Right hindlimb (tissue), 1 donor: ENCODE data around the gene SBF1.
"Not testable (repeated sequence)": the region's sequence is repeated elsewhere in the genome, so short reads cannot be mapped to it uniquely, and the experiment has no call there.

Experiments used
- DNase-seq: peaks from one replicate; pipeline ENCODE4 v3.0.0-alpha.2; 2018

Gene SBF1

DNA sequence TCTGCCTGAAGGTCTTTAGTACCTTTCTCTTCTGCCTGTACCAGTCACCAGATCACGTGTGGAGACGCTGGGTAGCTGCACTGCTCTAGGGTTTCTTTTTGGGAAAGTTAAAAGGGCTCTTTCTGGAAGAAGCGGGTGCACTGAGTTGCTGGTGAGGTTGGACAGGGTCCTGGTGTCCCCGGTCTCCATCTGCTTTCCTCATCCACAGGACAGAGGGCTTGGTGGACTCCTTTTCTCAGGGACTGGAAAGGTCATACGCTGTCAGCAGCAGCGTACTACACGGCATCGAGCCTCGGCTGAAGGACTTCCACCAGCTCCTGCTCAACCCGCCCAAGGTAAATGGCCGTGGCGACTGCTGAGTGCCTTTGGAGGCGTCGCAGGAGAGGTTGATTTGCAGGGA, 52.8 kb downstream of the SBF1 start:
- no peak for DNase-seq

DNA sequence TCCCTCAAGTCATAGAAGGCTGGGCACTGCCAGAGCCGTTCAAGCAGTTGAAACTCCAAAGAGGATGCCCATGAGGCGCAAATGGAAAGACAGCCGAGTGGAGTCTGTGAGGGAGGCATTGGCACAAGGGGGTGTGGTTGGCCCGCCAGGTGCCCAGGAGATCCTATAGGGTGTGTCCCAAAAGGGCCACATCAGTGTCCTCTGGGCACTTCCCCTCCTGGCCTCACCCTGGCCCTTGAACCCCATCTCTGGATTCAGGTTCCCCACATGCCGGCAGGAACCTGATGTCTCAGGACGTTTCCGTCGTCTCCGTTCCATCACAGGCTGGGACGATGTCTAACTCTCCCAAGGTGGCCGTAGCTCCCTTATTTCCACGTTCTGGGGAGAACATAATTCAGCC, 54.3 kb downstream of the SBF1 start:
- no peak for DNase-seq

DNA sequence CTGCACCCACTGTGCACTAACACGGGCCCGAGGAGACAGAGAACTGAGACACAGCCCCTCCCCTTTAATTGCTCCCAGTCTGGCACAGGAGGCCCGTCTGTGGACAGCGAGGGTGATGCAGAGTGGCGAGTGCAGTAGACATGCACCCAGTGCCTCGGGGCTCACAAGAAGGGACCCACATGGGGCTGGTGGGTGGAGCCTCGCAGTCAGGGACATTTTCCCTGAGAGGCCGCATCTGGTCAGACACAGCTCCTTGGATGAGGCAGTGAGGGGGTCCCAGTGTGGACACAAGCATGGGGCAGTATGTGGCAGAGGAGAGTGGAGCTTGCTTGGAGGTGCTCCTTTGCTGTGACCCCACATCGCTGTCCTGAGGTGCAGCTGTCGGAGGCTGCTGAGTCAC, 54.8 kb downstream of the SBF1 start:
- no peak for DNase-seq

DNA sequence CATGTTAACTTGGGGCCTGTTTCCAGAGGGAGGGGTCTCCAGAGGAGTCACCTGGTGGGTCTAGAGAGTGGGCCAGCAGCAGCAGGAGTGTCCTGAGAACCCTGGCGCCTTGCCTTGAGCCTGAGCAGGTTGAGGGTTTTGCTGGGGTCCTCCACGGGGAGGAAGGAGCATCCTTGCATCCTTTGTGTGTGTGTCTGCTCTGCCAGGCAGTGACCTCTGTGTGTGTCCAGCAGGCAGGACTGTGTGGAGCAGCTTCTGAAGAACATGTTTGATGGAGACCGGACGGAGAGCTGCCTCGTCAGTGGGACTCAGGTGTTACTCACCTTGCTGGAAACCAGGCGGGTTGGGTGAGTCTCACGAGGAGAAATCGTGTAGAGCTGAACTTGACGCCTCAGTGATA, 55.7 kb downstream of the SBF1 start:
- no peak for DNase-seq

DNA sequence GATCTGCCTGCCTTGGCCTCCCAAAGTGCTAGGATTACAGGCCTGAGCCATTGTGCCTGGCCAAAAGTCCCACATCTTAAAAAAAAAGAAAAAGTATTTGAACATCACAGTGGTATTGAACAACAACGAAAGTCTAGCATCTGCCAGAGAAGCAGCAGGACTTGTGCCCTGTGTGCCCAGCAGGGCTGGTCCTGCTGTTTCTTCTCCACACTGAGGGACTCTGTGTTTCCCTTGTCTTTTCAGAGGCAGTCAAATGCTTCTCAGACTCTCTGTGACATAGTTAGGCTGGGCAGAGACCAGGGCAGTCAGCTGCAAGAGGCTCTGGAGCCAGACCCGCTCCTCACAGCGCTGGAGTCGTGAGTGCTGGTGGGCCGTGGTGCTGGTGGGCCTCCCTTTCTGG, 56.2 kb downstream of the SBF1 start:
- no peak for DNase-seq

DNA sequence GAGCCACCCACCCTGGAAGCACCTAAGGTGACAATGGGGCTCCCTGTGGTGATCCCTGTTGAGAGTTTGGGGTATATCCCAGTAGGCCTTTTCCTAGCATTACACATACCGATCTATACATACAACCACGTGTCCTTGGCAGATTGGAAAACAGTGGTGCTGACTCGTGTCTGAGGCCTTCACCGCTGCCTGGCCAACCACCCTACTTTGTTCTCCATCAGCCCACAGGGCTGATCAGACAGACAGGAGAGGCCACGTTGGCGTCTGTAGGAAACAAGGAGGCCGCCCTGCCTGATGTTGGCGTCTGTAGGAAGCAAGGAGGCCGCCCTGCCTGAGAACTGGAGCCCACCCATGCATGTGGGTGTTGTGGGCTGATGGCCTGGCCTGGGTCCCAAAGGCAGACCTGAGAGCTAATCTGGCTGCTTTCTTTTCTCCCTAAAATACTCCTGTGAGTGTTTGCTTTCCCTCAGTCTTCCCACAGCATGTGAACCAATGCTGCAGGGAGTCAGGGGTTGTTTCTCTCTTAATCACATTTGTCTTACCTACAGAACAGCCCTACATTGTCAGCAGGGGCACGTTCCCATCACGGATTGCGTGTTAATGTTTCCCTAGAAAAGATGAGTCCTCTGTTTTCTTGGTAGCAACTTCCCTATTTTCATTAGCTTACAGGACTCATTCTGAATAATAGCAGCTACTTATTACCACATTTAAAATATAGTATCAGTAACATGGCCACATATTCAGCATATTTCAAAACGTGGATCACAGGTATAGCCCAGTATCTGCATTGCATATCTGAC, 57.2 kb downstream of the SBF1 start:
- DNase-seq: no peak

DNA sequence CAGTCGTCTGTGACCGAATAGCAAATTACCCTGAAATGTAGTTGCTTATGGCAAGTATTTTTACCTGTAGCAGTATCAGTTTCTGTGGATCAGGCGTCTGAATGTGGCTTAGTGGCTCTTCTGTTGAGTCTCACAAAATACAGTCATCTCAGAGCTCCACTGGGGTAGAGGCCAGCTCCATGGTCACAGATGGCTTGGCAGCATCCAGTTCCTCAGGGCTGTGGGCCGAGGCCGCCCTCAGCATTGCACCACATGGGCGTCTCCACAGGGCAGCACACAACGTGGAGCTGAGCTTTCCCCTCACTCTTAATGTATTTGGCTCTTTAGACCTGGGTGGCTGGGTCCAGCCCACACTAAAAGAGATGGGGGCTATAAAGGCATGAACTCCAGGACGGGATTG, 57.8 kb downstream of the SBF1 start:
- no peak for DNase-seq

DNA sequence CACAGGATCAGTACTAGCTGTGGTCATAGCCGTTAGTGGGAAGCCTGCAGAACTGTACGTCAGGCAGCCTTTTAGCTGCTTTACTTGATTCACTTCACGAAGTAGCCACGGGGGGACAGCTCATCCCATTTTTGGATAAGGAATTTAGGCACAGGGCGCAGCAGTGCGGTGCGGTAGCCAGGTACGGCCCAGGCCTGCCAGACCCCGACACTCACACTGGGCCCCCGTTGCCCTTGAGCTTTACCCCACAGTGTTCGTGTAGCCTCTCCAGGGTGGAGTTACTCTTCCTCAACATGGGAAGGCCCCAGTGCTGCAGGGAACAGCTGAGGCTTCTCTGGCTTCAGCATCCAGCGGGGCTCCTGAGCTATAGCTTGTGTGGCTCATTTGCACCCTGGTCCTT, 59.4 kb downstream of the SBF1 start:
- no peak for DNase-seq

DNA sequence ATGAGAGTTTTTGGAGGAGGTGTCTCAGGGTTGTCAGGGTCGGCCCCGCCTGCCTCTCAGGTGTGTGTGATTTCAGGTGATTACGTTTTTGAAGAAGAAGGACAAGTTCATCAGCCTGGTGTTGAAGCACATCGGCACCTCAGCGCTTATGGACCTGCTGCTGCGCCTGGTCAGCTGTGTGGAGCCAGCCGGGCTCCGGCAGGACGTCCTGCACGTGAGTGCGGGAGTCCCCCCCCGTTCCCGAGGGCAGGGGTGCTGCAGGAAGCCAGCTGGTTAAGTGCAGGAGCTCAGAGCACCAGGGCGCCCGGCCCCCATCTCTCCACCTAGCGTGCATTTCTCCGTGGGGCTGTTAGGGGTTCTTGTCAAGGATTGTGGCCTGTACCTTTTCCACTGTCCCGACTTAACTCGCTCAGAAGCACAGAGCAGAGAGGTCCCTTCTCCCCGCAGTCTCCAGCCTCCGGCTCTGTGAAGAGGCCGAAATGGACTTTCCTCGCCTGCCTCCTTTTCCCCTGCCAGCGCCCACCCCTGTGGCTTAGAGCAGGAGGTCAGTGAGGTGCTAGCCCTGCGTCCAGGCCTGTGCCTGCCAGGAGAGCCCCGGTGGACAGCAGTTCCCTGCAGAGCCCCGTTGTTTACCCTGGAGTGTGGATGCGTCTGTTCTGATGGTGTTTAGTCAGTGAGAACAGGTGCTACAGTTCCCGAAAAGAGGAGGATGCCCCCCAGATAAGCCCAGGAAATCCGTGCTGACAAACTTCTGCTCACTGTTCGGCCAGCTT, 60.2 kb downstream of the SBF1 start:
- no peak for DNase-seq

DNA sequence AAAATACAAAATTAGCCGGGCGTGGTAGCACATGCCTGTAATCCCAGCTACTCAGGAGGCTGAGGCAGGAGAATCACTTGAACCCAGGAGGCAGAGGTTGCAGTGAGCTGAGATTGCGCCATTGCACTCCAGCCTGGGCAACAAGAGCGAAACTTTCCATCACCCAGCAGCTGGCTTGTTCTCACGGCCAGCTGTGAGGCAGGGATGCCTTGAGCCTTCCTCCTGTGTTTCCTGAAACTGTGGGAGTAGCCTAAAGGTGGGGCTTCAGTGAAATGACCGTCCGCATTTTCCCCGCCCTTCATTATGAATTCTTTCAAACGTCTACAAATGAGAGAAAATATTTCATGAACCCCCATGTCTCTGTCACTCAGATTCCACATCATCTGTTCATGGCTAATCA, 65.9 kb downstream of the SBF1 start:
- not testable (repeated sequence) for DNase-seq

DNA sequence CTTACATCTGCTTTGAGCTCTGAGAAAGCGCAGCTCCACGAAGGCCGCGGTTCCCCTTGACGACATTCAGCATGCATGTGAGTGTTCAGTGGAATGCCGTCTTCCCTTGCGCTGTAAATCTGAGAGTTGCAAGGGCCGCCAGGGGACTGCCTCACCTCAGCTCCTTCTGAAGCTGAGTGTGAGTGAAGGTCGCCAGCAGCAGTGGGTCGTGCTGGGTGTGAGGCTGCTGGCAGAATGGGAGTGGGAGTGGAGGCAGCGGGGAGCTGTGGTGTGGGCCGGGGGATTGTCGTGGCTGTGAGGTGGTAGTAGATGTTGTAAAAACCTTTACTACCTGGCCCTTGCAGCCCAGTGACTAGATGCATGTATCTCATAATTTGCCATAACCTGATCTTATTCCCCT, 66.5 kb downstream of the SBF1 start:
- no peak for DNase-seq

DNA sequence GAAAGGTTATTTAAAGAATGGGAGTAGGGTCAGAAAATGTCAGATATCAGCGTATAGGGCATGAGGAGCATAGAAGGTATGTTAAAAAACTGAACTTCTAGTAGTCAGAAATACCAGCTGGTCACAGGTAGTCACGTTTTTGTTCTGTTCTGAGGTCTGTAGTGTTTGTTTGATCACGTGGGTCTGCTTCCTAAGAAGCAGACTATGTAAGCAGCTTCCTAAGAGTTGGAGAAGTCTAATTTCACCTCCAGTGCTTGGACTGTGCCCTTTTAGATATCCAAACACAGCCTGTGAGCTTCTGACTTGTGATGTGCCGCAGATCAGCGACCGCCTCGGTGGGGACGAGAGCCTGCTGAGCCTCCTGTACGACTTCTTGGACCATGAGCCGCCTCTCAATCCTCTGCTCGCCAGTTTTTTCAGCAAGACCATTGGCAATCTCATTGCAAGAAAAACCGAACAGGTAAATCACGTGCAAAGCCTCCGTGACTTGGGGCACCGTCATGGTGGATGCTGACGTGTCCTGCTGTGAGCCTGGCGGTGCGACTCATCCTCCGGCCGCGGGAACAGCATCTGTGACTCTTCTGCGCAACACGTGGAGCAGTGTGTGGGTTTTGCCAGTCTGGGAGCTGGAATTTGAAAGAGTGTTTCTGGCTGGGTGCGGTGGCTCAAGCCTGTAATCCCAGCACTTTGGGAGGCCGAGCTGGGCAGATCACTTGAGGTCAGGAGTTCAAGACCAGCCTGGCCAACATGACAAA, 68.2 kb downstream of the SBF1 start:
- DNase-seq: no peak

DNA sequence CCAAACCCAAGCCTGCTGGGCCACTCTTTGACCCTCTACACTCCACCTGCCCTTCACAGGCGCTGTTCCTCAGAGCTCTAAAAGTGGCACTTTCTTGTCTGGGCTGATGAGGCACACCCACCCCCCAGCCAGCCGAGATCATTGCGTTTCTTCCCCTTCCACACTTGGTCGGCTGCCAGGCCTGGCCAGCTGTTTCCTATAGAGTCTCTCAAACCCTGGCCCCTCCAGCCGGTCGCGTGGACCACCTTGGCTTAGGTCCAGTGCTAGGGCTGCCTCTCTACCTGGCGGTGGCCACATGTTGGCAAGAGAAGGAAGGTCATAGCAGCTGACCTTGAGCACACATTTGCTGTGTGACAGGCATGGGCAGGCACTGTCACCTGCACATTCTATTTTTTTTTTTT, 71.1 kb downstream of the SBF1 start:
- peak; percentile 67 for DNase-seq

DNA sequence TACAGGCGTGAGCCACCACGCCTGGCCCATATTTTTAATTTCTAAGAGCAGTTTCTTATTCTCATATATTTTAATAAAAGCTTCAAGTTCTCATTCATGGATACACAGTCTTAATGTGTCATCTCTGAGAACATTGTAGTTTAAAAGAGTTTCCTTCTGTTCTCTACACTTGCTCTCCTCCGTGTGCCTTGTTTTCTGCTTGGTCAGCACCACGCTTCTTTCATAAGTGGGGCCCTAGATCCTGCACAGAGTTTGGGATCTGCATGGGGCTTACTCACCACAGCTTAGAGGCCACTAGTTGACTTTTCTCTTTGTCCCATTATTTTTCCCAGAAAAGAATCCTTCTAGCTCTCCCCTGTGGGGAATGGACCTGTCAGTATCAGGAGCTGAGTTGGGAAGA, 72.9 kb downstream of the SBF1 start:
- DNase-seq: no peak

DNA sequence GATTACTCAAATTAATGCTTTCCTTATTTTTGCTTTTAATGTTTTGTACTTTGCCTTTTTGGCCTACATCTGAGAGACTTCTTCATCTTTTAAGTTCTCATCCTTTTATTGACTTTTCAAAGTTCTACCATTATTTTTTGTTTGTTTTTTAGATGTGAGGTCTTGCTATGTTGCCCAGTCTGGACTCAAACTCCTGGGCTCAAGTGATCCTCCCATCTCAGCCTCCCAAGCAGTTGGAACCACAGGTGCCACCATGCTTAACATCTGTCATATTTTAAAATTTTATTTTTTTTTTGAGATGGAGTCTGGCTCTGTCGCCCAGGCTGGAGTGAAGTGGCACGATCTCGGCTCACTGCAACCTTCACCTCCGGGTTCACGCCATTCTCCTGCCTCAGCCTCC, 73.9 kb downstream of the SBF1 start:
- DNase-seq: no peak

DNA sequence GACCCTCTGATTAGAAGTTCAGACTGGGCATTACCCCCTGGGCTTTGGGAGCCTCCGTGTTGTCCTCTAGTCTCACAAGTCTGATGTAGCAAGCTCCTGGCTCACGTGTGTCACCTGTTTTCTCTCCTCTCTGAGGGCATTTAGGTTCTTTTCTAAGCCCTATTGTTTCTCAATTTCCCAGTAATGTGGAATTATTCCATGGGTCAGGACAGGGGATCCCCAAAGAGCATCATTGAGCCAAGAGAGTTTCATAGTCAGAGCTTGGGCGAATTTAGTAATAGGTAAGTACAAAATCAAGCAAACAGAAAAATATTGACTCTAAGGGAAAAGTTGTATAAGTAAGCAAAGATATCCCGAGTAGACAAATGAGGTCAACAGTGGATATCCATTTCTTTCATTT, 74.4 kb downstream of the SBF1 start:
- no peak for DNase-seq

DNA sequence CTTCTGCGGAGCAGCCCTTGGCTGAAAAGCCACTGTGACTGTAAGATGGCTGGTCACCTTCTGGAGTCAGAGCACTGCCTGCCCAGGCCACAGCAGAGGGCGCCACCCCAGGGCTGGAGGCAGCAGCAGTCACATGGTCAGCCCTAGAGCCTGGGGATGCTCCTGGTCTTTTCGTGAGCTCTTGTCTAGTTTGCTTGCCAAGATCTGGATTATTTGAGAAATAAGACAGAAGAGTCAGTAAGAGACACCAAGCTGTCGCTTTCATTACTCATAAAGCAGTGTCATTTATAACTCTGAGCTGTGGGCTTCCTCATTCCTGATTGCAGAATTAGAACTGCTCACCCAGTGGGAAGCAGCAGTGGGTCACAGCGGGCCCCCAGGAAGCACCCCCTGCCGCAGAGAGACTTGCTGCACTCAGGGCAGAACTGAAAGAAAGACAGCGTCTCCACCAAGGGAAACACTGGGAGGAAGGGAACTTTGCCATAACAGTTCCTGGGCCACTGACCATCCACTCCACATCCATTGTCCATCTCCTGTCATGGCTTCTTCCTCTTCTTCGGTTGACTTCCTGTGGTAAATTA, 75.0 kb downstream of the SBF1 start:
- DNase-seq: no peak

DNA sequence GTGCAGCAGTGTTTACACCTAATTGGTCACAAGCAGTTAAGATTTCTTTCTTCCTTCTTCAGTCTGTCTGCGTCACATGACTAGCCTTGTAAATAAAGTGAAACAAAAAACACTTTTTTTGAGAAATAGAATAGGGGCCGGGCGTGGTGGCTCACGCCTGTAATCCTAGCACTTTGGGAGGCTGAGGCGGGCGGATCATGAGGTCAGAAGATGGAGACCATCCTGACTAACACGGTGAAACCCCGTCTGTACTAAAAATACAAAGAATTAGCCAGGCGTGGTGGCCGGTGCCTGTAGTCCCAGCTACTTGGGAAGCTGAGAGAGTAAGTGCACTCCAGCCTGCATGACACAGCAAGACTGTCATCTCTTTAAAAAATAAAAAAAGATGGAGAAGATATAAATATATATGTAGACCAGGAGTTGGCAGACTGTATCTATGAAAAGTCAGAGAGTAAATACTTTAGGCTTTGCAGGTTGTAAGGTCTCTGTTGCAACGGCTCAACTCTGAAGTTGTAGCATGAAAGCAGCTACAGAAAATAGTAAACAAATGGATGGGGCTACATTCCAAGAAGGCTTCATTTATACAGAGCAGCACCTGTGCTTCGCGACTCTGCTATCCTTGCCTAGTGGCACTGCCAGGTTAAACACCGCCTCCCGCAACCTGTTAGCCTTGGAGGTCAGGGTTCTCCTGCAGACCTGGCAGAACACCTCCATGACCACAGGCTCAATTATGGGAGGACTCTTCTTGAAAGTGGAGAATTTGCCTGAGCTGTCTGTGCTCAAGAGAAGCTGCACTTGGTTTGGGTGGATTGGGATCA, 75.8 kb downstream of the SBF1 start:
- DNase-seq: no peak

DNA sequence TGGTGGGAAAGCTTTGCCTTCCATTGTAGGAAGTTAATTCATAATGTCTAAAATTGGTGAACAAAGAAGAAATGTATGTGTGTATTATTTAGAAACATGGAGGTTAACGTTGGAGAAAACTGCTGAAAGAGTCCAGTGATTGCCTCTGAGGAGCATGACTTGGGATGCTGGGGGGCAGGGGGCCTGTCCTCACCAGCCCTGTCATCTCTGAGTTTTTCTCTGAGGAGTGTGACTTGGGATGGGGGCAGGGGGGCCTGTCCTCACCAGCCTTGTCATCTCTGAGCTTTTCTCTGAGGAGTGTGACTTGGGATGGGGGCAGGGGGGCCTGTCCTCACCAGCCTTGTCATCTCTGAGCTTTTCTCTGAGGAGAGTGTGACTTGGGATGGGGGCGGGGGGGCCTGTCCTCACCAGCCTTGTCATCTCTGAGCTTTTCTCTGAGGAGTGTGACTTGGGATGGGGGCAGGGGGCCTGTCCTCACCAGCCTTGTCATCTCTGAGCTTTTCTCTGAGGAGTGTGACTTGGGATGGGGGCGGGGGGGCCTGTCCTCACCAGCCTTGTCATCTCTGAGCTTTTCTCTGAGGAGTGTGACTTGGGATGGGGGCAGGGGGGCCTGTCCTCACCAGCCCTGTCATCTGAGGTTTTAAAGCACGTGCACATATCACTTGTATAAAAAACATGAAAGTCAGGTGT, 77.3 kb downstream of the SBF1 start:
- DNase-seq: not testable (repeated sequence)

DNA sequence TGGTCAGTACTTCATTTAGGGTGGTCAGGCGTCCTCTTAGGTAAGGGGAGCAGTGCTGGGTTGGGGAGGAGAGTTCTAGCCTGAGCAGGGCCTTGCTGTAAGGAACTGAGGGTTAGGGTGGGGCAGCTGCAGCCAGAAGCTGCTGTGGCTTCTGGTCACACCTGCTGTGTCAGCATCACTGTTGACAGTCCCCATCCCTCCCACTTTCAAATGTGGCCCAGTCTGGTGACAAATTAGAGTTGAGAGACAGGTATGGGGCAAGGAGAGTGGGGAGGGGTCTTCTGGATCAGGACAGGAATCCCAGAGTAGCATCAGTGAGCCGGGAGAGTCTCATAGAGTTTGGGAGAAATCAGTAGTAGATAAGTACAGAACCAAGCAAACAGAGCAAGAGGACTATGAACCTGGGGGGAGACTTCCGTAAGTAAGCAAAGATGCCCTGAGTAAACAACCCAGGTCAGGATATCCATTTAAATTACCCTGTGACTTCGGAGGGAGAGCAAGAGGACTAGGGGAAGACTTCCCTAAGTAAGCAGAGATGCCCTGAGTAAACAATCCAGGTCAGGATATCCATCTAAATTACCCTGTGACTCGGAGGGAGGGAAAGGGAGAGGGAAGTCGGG, 78.0 kb downstream of the SBF1 start:
- DNase-seq: no peak
